Body of pancreas (tissue), 4 donors: ENCODE data around the gene FAF2.

ENCODE experiments used
- POLR2A ChIP-seq, 3 donors: fragments of 450-650 bp; IDR thresholded peaks; one replicate each; pipeline ENCODE4 v1.6.1; 2016; ENCODE audit warnings: antibody characterized with exemption in 3 of 3, mild to moderate bottlenecking in 2 of 3
- TF ChIP-seq, protein P1 (sequence below), 7 experiments: fragments of 450-650 bp in 4 of 7; fragments of 200-600 bp in 3 of 7; sonication (generic) in 3 of 7; IDR thresholded peaks; one replicate each; pipeline ENCODE4 v1.5.1; 2016 to 2019; ENCODE audit warnings: antibody characterized with exemption in 7 of 7

DNA sequence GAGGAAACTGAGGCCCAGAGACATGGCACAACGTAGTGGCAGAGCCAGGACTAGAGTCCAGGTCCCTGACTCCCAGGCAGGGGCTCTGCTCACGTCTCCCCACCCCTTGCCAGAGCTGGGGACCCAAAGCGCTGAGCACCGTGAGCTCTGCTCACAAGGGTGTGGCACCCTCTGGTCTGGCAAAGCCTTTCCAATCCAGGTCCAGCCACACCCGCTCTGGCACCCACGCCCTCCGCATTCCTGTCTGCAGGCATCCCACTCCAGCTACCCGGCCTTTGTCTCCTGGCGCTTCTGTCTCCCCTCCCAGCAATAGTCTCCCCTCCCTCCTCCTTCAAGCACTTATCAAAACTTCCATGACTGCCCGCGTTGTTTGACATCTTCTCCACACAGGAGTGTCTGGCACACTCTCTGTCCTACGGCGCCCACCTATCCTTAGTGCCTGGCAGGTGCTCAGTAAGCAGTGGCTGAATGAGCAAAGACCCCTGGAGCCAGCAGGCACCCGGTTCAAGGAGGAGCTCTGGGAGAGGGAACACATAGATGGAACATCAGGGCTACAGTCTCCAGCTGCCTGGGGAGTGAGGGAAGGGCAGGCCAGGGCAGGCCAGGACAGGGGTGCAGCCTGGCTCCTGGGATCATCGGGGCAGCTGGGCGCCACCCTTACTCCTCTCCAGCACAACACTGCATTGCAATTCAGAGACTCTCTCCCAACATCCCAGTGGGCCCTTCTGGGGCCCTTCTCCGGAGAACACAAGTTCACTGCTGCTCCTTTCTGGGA lies 47.6 kb upstream of the FAF2 start:
- TF ChIP-seq, protein P1, sequence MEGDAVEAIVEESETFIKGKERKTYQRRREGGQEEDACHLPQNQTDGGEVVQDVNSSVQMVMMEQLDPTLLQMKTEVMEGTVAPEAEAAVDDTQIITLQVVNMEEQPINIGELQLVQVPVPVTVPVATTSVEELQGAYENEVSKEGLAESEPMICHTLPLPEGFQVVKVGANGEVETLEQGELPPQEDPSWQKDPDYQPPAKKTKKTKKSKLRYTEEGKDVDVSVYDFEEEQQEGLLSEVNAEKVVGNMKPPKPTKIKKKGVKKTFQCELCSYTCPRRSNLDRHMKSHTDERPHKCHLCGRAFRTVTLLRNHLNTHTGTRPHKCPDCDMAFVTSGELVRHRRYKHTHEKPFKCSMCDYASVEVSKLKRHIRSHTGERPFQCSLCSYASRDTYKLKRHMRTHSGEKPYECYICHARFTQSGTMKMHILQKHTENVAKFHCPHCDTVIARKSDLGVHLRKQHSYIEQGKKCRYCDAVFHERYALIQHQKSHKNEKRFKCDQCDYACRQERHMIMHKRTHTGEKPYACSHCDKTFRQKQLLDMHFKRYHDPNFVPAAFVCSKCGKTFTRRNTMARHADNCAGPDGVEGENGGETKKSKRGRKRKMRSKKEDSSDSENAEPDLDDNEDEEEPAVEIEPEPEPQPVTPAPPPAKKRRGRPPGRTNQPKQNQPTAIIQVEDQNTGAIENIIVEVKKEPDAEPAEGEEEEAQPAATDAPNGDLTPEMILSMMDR (IDR thresholded peaks at IDR 0.05): no peak
- TF ChIP-seq POLR2A (IDR thresholded peaks at IDR 0.05): no peak
